Nephron (organoid): ENCODE data around the gene LRRC71.

ENCODE experiments used
- H3K27ac Mint-ChIP-seq, 3 experiments: 2 replicates each; pipeline ENCODE4 v1.8.0; 2020; ENCODE audit warnings: mixed read lengths in 3 of 3, mild to moderate bottlenecking in 2 of 3, moderate library complexity in 1 of 3
- H3K27me3 Mint-ChIP-seq: 2 replicates; pipeline ENCODE4 v1.8.0; 2021; ENCODE audit warnings: low read depth, mild to moderate bottlenecking, moderate library complexity, mixed read lengths
- H3K36me3 Mint-ChIP-seq: 2 replicates; pipeline ENCODE4 v1.8.0; 2020; ENCODE audit warnings: low read depth, mixed read lengths
- H3K4me1 Mint-ChIP-seq: 2 replicates; pipeline ENCODE4 v1.8.0; 2020; ENCODE audit warnings: mixed read lengths
- H3K4me3 Mint-ChIP-seq, 3 experiments: 2 replicates each; pipeline ENCODE4 v1.8.0; 2020; ENCODE audit warnings: mild to moderate bottlenecking in 3 of 3, mixed read lengths in 3 of 3, moderate library complexity in 2 of 3
- H3K9me3 Mint-ChIP-seq: 2 replicates; pipeline ENCODE4 v1.8.0; 2020; ENCODE audit warnings: mixed read lengths
- TF ChIP-seq, protein P1 (sequence below), 3 experiments: fragments of 200-600 bp; sonication (generic); IDR thresholded peaks; one replicate each; pipeline ENCODE4 v1.5.0; 2021; ENCODE audit warnings: antibody characterized with exemption in 3 of 3; ENCODE audit not compliant: unreplicated experiment in 3 of 3

Gene LRRC71

DNA sequence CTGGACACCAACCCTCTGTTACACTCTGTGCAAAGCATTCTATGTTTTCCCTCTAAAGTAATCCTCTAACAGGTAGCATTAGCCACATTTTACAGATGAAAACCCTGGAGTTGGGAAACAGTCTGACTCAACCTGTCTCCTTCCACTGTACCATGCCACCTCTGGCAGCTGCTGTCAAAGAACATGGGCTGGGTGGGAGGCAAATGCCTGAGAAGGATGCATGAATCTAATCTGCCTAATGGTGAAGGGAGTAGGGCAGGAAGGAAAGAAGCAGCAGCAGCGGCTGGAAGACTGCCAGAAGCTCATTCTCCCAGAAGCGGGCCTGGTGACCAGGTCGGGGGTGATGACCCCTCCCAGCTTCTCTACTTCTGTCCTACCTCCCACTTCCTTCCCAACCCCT lies 21.7 kb downstream of the LRRC71 start:
- peaks cover 77% of the 10 kb centered on the region for H3K36me3 Mint-ChIP-seq
- H3K27ac Mint-ChIP-seq: no peak overlapping the region
- TF ChIP-seq, protein P1, sequence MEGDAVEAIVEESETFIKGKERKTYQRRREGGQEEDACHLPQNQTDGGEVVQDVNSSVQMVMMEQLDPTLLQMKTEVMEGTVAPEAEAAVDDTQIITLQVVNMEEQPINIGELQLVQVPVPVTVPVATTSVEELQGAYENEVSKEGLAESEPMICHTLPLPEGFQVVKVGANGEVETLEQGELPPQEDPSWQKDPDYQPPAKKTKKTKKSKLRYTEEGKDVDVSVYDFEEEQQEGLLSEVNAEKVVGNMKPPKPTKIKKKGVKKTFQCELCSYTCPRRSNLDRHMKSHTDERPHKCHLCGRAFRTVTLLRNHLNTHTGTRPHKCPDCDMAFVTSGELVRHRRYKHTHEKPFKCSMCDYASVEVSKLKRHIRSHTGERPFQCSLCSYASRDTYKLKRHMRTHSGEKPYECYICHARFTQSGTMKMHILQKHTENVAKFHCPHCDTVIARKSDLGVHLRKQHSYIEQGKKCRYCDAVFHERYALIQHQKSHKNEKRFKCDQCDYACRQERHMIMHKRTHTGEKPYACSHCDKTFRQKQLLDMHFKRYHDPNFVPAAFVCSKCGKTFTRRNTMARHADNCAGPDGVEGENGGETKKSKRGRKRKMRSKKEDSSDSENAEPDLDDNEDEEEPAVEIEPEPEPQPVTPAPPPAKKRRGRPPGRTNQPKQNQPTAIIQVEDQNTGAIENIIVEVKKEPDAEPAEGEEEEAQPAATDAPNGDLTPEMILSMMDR (IDR thresholded peaks at IDR 0.05; ENCODE audit: unreplicated experiment in 3 of 3): no peak
- no peaks in the 10 kb centered on the region for H3K9me3 Mint-ChIP-seq
- no peak overlapping the region for H3K4me3 Mint-ChIP-seq
- no peaks in the 10 kb centered on the region for H3K4me1 Mint-ChIP-seq
- no peaks in the 10 kb centered on the region for H3K27me3 Mint-ChIP-seq

DNA sequence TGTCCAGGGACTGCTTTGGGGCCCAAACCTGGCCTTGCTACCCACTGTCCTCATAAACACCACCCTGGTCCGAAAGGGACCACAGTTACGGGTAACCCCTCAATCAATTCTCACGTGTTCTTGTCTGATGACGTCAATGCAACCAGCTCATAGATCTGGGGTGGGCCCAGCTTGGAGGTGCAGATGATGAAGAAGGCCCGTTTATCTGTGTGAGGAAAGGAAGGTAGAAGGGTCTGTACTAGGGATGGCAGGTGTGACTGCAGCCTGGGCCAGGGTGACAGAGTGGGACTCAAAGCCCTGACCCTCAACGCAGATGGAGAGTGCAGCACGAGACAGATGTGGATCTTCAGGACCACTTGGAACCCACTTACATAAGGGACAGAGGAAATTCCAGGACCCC lies 22.1 kb downstream of the LRRC71 start:
- no peaks in the 10 kb centered on the region for H3K4me1 Mint-ChIP-seq
- H3K27ac Mint-ChIP-seq: no peak overlapping the region
- H3K36me3 Mint-ChIP-seq: peaks cover 77% of the 10 kb centered on the region
- TF ChIP-seq, protein P1 (IDR thresholded peaks at IDR 0.05; ENCODE audit: unreplicated experiment in 3 of 3): no peak
- no peak overlapping the region for H3K4me3 Mint-ChIP-seq
- no peaks in the 10 kb centered on the region for H3K27me3 Mint-ChIP-seq
- no peaks in the 10 kb centered on the region for H3K9me3 Mint-ChIP-seq

DNA sequence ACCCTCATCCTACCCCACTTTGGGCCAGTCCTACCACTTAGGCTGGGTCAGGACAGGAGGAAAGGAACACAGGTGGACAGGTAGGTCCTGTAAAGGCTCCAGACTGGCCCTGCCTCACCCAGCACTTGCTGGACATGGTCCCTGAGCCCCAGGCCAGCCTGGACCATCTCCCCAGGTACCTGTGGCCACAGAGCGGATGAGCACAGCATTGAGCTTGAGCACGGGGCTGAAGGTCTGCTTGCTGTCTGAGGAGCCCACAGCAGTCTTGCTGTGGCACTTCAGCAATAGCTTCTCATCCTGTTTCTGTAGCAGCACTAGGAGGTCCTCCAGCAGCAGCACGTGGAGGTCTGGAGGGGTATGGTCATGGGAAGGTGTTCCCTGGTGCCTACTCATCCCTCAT lies 23.3 kb downstream of the LRRC71 start:
- Mint-ChIP-seq H3K27me3 (no peaks in the 10 kb centered on the region), H3K27ac (no peak overlapping the region)

DNA sequence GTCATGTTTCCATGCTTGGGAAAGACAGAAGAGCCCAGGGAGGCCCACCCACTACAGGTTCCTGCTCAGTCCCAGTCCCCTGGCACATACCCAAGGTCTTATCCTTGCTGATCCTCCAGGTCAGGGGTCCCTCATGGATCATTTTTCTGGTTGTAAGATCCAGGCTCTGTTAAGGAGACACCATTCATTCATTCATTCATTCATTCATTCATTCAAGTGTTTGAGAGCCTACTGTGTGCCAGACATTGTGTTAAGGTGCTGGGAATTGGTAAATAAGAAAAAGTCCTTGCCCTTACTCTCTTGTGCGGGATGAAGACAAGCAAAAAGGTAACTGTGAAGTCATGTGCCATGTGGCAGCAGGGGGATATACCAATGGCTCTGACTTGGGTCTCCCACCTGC lies 23.8 kb downstream of the LRRC71 start:
- peaks cover 81% of the 10 kb centered on the region for H3K36me3 Mint-ChIP-seq
- no peaks in the 10 kb centered on the region for H3K9me3 Mint-ChIP-seq
- H3K27me3 Mint-ChIP-seq: no peaks in the 10 kb centered on the region
- H3K27ac Mint-ChIP-seq: no peak overlapping the region
- H3K4me3 Mint-ChIP-seq: no peak overlapping the region
- TF ChIP-seq, protein P1 (IDR thresholded peaks at IDR 0.05; ENCODE audit: unreplicated experiment in 3 of 3): no peak
- H3K4me1 Mint-ChIP-seq: no peaks in the 10 kb centered on the region

More for the DNA sequence above, 23.3 kb downstream of the LRRC71 start:
- Mint-ChIP-seq H3K4me1 (no peaks in the 10 kb centered on the region), H3K9me3 (no peaks in the 10 kb centered on the region), H3K4me3 (no peak overlapping the region), H3K36me3 (peaks cover 83% of the 10 kb centered on the region)
- TF ChIP-seq, protein P1 (IDR thresholded peaks at IDR 0.05; ENCODE audit: unreplicated experiment in 3 of 3): no peak

DNA sequence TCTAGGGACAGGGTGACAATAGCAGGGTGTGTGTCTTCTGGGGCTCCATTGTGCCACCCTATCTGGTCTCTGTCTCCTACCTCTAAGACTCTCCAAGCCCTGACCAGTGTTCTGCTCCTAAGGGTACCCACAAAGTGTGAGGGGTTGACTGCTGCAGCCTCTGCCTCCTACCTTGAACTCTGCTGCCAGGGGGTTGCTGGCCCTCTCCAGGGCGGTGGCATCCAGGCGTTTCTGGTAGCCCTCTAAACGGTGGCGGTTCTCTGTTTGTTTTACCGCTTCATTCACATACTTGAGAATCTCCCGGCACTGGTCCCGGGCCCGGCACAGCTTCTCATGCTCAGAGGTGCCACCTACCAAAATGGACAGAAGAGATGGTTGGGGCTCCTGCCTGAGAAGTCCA lies 24.4 kb downstream of the LRRC71 start:
- Mint-ChIP-seq H3K36me3 (peaks cover 85% of the 10 kb centered on the region), H3K9me3 (no peaks in the 10 kb centered on the region), H3K27ac (no peak overlapping the region), H3K4me1 (no peaks in the 10 kb centered on the region), H3K4me3 (no peak overlapping the region), H3K27me3 (no peaks in the 10 kb centered on the region)
- TF ChIP-seq, protein P1 (IDR thresholded peaks at IDR 0.05; ENCODE audit: unreplicated experiment in 3 of 3): no peak

DNA sequence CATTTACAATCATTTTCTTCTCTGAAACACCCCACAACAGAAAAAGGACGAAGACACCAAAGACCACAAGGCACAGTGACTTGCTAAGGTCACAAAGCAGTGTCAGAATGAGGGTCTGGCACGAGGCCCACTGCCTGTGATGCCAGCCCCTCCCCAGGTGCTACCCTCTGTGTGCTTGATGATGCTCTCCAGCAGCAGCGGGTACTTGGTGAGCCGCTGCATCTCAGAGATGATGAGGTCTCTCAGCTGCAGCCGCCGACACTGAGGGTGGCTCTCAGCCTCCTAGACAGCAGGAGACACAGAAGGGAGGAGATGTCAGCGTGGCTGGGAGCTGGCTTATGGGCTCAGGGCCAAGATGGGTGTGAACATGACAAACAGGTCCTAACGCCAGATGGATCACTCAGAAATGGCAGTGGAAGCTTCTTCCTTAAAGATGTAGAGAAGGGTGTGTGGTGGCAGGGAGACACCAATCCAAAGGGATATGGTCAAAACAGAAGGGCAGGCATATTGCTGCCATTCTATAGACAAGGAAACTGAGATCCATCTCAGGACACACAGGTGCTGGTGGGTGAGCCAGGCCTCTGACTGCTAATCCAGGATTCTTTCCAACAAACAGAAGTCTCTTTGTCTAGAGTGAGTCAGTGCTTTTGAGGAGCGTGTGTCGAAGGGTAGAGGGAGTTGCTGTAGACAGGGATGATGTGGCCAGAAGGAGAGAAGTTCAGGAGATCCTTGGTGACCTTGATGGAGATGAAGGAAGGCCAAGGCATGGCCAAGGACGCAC lies 25.6 kb downstream of the LRRC71 start:
- no peak overlapping the region for H3K27ac Mint-ChIP-seq
- no peaks in the 10 kb centered on the region for H3K27me3 Mint-ChIP-seq
- H3K4me3 Mint-ChIP-seq: no peak overlapping the region
- no peaks in the 10 kb centered on the region for H3K4me1 Mint-ChIP-seq
- no peaks in the 10 kb centered on the region for H3K9me3 Mint-ChIP-seq
- TF ChIP-seq, protein P1 (IDR thresholded peaks at IDR 0.05; ENCODE audit: unreplicated experiment in 3 of 3): no peak
- peaks cover 84% of the 10 kb centered on the region for H3K36me3 Mint-ChIP-seq
